ENCODE data around the gene RARA.

RARA gene

GRCh38 chr17:40316571-40317344, 7.8 kb downstream of the RARA start:
- no peak for DNase-seq

- DNase-seq: peak; percentile 41
Measured at GRCh38 chr17:40317345-40317873, 8.4 kb downstream of the RARA start.

- peak; percentile 97 for DNase-seq
Measured at GRCh38 chr17:40317880-40318829, 9.2 kb downstream of the RARA start.

GRCh38 chr17:40318830-40319391, 9.9 kb downstream of the RARA start:
- DNase-seq: no peak

GRCh38 chr17:40319651-40320540, 10.9 kb downstream of the RARA start:
- DNase-seq: no peak

- no peak for DNase-seq
Measured at GRCh38 chr17:40320756-40321523, 12.0 kb downstream of the RARA start.

- no peak for DNase-seq
Measured at GRCh38 chr17:40321524-40321929, 12.5 kb downstream of the RARA start.

GRCh38 chr17:40321961-40322357, 13.0 kb downstream of the RARA start:
- DNase-seq: no peak

- DNase-seq: peak; percentile 60
Measured at GRCh38 chr17:40322358-40323315, 13.7 kb downstream of the RARA start.

GRCh38 chr17:40323391-40324381, 14.7 kb downstream of the RARA start:
- DNase-seq: no peak

- no peak for DNase-seq
Measured at GRCh38 chr17:40325156-40326013, 16.4 kb downstream of the RARA start.

GRCh38 chr17:40326014-40326831, 17.2 kb downstream of the RARA start:
- no peak for DNase-seq

GRCh38 chr17:40326832-40327199, 17.8 kb downstream of the RARA start:
- DNase-seq: no peak

GRCh38 chr17:40327244-40327729, 18.3 kb downstream of the RARA start:
- DNase-seq: no peak

- no peak for DNase-seq
Measured at GRCh38 chr17:40327735-40328385, 18.9 kb downstream of the RARA start.

GRCh38 chr17:40328386-40328766, 19.4 kb downstream of the RARA start:
- DNase-seq: no peak
